ENCODE data around the gene ZNF267.

DNA sequence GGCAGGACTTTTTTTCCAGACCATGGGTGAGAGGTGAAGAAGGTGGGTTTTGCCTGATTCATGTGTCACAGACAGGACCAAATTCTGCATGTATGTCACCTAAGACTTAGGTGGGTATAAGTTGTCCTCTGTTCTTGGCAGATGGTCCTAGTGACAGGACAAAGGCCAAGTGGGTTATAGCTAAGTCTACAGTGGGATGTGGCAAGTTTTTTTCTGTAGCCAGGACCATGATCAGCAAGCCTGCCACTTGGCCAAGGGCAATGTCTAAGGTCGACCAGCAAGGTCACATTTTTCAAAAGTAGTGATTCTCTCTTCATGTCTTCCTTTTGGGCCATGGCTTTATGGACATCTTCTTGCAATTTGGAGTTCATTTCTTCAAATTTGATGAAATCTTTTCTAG is 20.2 kb downstream of the ZNF267 start:
- TF ChIP-seq, protein P1, sequence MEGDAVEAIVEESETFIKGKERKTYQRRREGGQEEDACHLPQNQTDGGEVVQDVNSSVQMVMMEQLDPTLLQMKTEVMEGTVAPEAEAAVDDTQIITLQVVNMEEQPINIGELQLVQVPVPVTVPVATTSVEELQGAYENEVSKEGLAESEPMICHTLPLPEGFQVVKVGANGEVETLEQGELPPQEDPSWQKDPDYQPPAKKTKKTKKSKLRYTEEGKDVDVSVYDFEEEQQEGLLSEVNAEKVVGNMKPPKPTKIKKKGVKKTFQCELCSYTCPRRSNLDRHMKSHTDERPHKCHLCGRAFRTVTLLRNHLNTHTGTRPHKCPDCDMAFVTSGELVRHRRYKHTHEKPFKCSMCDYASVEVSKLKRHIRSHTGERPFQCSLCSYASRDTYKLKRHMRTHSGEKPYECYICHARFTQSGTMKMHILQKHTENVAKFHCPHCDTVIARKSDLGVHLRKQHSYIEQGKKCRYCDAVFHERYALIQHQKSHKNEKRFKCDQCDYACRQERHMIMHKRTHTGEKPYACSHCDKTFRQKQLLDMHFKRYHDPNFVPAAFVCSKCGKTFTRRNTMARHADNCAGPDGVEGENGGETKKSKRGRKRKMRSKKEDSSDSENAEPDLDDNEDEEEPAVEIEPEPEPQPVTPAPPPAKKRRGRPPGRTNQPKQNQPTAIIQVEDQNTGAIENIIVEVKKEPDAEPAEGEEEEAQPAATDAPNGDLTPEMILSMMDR (IDR thresholded peaks at IDR 0.05; ENCODE audit: borderline replicate concordance, extremely low read depth, low read length, poor library complexity, severe bottlenecking): no peak
- TF ChIP-seq EZH2 (IDR thresholded peaks at IDR 0.05; ENCODE audit: borderline replicate concordance, low read depth, low read length, severe bottlenecking): no peak
